Neural cell (in vitro differentiated cells): ENCODE data around the gene RFX5. TPM values are rescaled to one million over a fixed set of nuclear protein-coding genes. Genes with fewer than 3 reads are reported as not detected.
"Not testable (repeated sequence)": the region's sequence is repeated elsewhere in the genome, so short reads cannot be mapped to it uniquely, and the experiment has no call there.

Experiments
- H2AFZ ChIP-seq: fragments of 200-600, 300-800 bp; sonication (generic), shearing (Covaris generic); 2 replicates; pipeline ENCODE4 v1.6.0; 2014; ENCODE audit warnings: low read depth, mild to moderate bottlenecking, antibody characterized with exemption, low read length, moderate library complexity
- H3F3A ChIP-seq: fragments of 200-600 bp; shearing (Covaris generic); 2 replicates; pipeline ENCODE4 v1.6.1; 2016; ENCODE audit warnings: mild to moderate bottlenecking, moderate library complexity, mixed read lengths, antibody characterized with exemption, low read length; ENCODE audit not compliant: insufficient read depth, poor library complexity, severe bottlenecking
- H3K27ac ChIP-seq: fragments of 200-600, 300-800 bp; sonication (generic), shearing (Covaris generic); 2 replicates; pipeline ENCODE4 v1.5.1; 2014; ENCODE audit warnings: mild to moderate bottlenecking, low read length, moderate library complexity
- H3K27me3 ChIP-seq: fragments of 300-800, 200-600 bp; sonication (generic), shearing (Covaris generic); 2 replicates; pipeline ENCODE4 v1.6.0; 2014; ENCODE audit warnings: mild to moderate bottlenecking, low read depth, low read length, moderate library complexity; ENCODE audit not compliant: insufficient read depth
- H3K36me3 ChIP-seq: fragments of 300-800, 200-600 bp; sonication (generic), shearing (Covaris generic); 2 replicates; pipeline ENCODE4 v1.5.1; 2014; ENCODE audit warnings: mild to moderate bottlenecking, antibody characterized with exemption, low read length, moderate library complexity; ENCODE audit not compliant: insufficient read depth
- H3K4me2 ChIP-seq: fragments of 300-800, 200-600 bp; sonication (generic), shearing (Covaris generic); 2 replicates; pipeline ENCODE4 v1.6.0; 2014; ENCODE audit warnings: mild to moderate bottlenecking, low read length
- H3K4me3 ChIP-seq: fragments of 300-800, 200-600 bp; sonication (generic), shearing (Covaris generic); 2 replicates; pipeline ENCODE4 v1.5.1; 2014; ENCODE audit warnings: mild to moderate bottlenecking, low read length, moderate library complexity
- H3K79me2 ChIP-seq: fragments of 200-600 bp; shearing (Covaris generic); replicated peaks from 2 replicates; pipeline ENCODE4 v1.6.0; 2014; ENCODE audit warnings: mild to moderate bottlenecking, low read length, moderate library complexity; ENCODE audit not compliant: insufficient read depth
- H3K9ac ChIP-seq: fragments of 300-800, 200-600 bp; sonication (generic), shearing (Covaris generic); 2 replicates; pipeline ENCODE4 v1.6.1; 2016; ENCODE audit warnings: mild to moderate bottlenecking, low read length, mixed read lengths
- H3K9me2 ChIP-seq: fragments of 200-600 bp; shearing (Covaris generic); 2 replicates; pipeline ENCODE4 v1.6.1; 2016; ENCODE audit warnings: mild to moderate bottlenecking, low read length, mixed read lengths; ENCODE audit not compliant: insufficient read depth
- H3K9me3 ChIP-seq: fragments of 200-600, 300-800 bp; sonication (generic), shearing (Covaris generic); 2 replicates; pipeline ENCODE4 v1.6.1; 2016; ENCODE audit warnings: mild to moderate bottlenecking, mixed run types, low read length, moderate library complexity, mixed read lengths
- H4K20me1 ChIP-seq: fragments of 200-600 bp; shearing (Covaris generic); 2 replicates; pipeline ENCODE4 v1.6.1; 2016; ENCODE audit warnings: mild to moderate bottlenecking, mixed run types; ENCODE audit not compliant: insufficient read depth
- CTCF ChIP-seq: fragments of 450-650 bp; IDR thresholded peaks from 2 replicates; pipeline ENCODE4 v1.5.1; 2014; ENCODE audit warnings: antibody characterized with exemption, mild to moderate bottlenecking, moderate library complexity; ENCODE audit not compliant: poor library complexity, severe bottlenecking
- EP300 ChIP-seq: fragments of 450-650 bp; conservative IDR thresholded peaks from 2 replicates; pipeline ENCODE4 v1.6.1; 2014; ENCODE audit warnings: antibody characterized with exemption, mild to moderate bottlenecking, moderate library complexity; ENCODE audit not compliant: poor library complexity, severe bottlenecking
- EZH2 ChIP-seq: fragments of 200-600, 300-800 bp; shearing (Covaris generic), sonication (generic); IDR thresholded peaks from 2 replicates; pipeline ENCODE4 v1.6.1; 2014; ENCODE audit warnings: antibody characterized with exemption, low read length, borderline replicate concordance, mild to moderate bottlenecking; ENCODE audit not compliant: insufficient read depth, poor library complexity, severe bottlenecking
- MXI1 ChIP-seq: fragments of 450-650 bp; conservative IDR thresholded peaks from 2 replicates; pipeline ENCODE4 v1.6.1; 2014; ENCODE audit warnings: antibody characterized with exemption, mild to moderate bottlenecking; ENCODE audit not compliant: poor library complexity, severe bottlenecking
- POLR2AphosphoS5 ChIP-seq: IDR thresholded peaks from 2 replicates; pipeline ENCODE4 v1.6.1; 2012
- RAD21 ChIP-seq: fragments of 450-650 bp; conservative IDR thresholded peaks from 2 replicates; pipeline ENCODE4 v1.6.1; 2014; ENCODE audit warnings: antibody characterized with exemption, mild to moderate bottlenecking, moderate library complexity
- REST ChIP-seq: IDR thresholded peaks from 2 replicates; pipeline ENCODE4 v1.6.1; 2012; ENCODE audit warnings: borderline replicate concordance
- SMC3 ChIP-seq: fragments of 450-650 bp; conservative IDR thresholded peaks from 2 replicates; pipeline ENCODE4 v1.6.1; 2014; ENCODE audit warnings: antibody characterized with exemption, mild to moderate bottlenecking, moderate library complexity; ENCODE audit not compliant: poor library complexity
- TAF1 ChIP-seq: IDR thresholded peaks from 2 replicates; pipeline ENCODE4 v1.6.1; 2012; ENCODE audit warnings: low read depth
- polyA plus RNA-seq: library from polyadenylated mRNA; depleted of rRNA; stranded (reverse); fragments of >200 nt; gene quantifications from 2 replicates; pipeline ENCODE4 v1.2.3, GENCODE V29; 2014

The RFX5 gene
- polyA plus RNA-seq, 1 donor from 2014 or later = 36.7 TPM

- Histone ChIP-seq H3K27me3 (no peaks in the 10 kb centered on the region), H4K20me1 (no peaks in the 10 kb centered on the region), H2AFZ (no peak overlapping the region), H3K9me3 (no peaks in the 10 kb centered on the region), H3K4me2 (no peak overlapping the region), H3K4me3 (no peak overlapping the region), H3K79me2 (no peaks in the 10 kb centered on the region), H3F3A (no peaks in the 10 kb centered on the region), H3K36me3 (no peaks in the 10 kb centered on the region), H3K9me2 (no peaks in the 10 kb centered on the region), H3K27ac (no peak overlapping the region), H3K9ac (no peak overlapping the region)
- TF ChIP-seq CTCF (no peak), TAF1 (no peak), SMC3 (no peak), MXI1 (no peak), EP300 (no peak), POLR2AphosphoS5 (no peak), EZH2 (no peak), RAD21 (no peak), REST (no peak)
These were observed 9.6 kb upstream of the RFX5 start for GRCh38 chr1:151356696-151357095.

- no peaks in the 10 kb centered on the region for H3K9me3 ChIP-seq
- no peak for TF ChIP-seq EP300
- no peak for TF ChIP-seq MXI1
- TF ChIP-seq TAF1 = no peak
- no peak for TF ChIP-seq POLR2AphosphoS5
- TF ChIP-seq REST = no peak
- no peak for TF ChIP-seq EZH2
- TF ChIP-seq RAD21 = no peak
- TF ChIP-seq SMC3 = no peak
- TF ChIP-seq CTCF = no peak
- no peaks in the 10 kb centered on the region for H3K27me3 ChIP-seq
- H3K9ac ChIP-seq = no peak overlapping the region
- no peak overlapping the region for H3K4me2 ChIP-seq
- no peak overlapping the region for H3K27ac ChIP-seq
- no peaks in the 10 kb centered on the region for H3K36me3 ChIP-seq
- H2AFZ ChIP-seq = no peak overlapping the region
- H4K20me1 ChIP-seq = no peaks in the 10 kb centered on the region
- no peaks in the 10 kb centered on the region for H3F3A ChIP-seq
- H3K79me2 ChIP-seq = no peaks in the 10 kb centered on the region
- H3K9me2 ChIP-seq = no peaks in the 10 kb centered on the region
- H3K4me3 ChIP-seq = no peak overlapping the region
These were observed 5.1 kb upstream of the RFX5 start for GRCh38 chr1:151352021-151352718.

GRCh38 chr1:151350323-151350722 lies 3.3 kb upstream of the RFX5 start:
- not testable (repeated sequence) for H3K9me3 ChIP-seq, H3K27me3 ChIP-seq, H3K36me3 ChIP-seq, H4K20me1 ChIP-seq, H3K4me2 ChIP-seq, H3K9me2 ChIP-seq, H2AFZ ChIP-seq, H3F3A ChIP-seq, H3K27ac ChIP-seq, H3K9ac ChIP-seq, H3K4me3 ChIP-seq
- H3K79me2 ChIP-seq = peaks cover 12% of the 10 kb centered on the region
